Stimulated activated CD4-positive, alpha-beta T cell treated with anti-CD3 and anti-CD28 coated beads, Interleukin-4, amount 100 ng/mL, for 4 hours (primary cell): Measurements from ENCODE around the gene SPRYD4.
"Not testable (repeated sequence)": the region's sequence is repeated elsewhere in the genome, so short reads cannot be mapped to it uniquely, and the experiment has no call there.

Experiments
- DNase-seq, 2 experiments: peaks; one replicate each; pipeline ENCODE4 v3.0.0-alpha.2; 2020

The SPRYD4 gene

DNA sequence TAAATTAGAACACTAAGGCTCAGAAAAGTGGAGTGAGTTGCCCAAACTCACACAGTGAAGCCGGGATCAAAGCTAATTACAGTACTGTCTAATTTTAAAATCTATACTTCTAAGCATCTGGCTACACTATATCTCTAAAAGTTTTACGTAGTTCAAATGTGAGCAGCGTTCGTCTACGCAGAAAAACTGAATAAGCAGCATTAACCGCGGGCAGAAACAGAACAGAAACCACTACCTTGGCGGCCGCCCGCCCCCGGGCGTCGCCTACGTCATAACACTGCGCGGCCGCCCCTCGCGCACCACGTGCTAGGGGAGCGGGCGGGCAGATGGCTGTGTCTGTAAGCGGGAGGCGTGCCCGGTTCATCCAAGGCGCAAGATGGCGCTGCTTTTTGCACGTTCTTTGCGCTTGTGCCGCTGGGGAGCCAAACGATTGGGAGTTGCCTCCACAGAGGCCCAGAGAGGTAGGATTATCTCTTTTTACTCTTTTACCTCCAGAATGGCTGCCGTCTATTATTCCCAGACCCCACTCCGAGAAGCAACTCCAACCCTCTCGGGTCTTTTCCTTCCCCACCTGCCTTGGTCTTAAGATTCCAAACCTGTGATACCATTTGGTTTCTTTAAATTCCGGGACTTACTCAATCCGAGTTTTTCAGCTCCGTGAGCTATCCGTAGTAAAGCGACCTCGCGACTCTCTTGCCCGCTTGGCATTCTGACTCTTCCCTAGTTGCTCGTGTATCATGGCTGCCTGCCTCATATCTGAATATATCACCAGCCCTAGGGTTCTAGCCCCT lies at the start of gene SPRYD4:
SPRYD4 (plus strand) TSS at position 363 of the 791 bp plus-strand sequence; CDS start at position 377, 14 bp downstream.
- DNase-seq, result peak; percentile 90 to 94

DNA sequence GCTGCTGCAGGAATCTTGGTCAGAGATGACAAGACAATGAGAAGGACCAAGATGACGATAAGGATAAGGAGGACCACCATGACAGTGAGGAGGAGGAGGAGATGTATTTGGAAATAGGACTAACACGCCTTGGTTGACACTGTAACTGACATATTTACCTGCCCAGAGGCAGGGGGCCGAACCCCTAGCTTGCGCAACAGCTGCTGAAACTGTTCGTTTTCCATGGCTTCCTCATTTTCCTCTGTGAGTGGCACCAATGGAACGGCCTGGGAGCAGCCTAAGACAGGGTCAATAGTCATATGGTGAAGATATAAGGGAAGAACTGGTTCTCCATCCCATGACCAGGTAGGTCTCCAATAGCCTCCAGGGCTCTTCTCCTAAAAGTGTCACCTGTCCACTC lies 48.0 kb upstream of the SPRYD4 start:
- no peak for DNase-seq

DNA sequence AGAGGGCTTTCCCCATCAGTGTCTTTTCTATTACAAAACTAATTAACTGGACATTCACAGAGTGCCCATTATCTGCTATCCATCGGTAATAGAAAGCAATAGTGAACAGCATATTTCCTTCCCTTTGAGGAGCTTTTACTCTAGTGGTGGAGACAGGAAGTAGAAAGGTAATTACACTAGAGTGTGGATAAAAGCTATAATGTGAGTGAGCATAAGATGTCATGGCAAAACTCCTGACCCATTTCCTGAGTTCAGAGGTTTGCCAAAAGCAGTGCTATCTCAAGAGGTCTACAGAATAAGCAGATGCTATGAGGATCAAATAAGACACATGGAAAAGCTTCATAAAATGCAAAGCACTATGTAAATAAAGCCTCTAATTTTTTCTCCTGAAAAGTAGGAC lies 43.2 kb upstream of the SPRYD4 start:
- no peak for DNase-seq

DNA sequence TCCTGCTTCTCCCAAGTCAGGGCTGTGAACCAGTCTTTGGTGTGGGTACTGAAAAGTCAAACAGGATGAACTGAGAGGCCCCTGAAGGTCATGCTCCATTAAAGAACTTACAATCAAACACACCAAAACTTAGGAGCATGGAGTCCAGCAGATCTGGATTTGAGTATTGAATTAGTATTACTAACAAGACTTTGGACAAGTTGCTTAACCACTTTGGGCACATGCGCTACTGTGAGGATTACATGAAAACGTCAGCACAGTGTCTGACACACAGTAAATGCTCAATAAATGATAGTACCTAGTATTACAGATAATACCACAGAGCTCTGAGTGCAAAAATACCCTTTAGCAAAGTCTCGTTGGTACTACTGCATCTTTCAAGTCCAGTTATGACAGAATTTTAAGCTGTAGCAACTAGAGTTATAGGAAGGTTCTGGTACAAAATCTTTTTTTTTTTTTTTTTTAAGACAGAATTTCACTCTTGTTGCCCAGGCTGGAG lies 42.4 kb upstream of the SPRYD4 start:
- no peak for DNase-seq

DNA sequence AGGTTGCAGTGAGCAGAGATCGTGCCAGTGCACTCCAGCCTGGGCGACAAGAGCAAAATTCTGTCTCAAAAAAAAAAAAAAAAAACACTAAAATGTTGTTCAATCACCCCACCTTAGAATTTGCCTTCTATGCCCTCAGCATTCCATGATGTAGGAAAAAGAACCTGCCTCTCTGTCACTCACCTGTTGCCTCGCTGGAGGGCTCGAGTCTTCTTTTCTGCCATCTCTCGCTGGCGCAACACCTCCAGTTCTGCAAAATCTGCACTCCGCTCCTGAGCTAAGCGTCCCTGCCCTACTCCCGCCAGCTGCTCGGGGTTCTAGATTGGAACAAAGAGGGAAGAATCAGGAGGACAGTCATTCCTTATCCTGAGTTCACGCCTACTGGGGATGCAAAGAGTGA lies 37.1 kb upstream of the SPRYD4 start:
- no peak for DNase-seq

DNA sequence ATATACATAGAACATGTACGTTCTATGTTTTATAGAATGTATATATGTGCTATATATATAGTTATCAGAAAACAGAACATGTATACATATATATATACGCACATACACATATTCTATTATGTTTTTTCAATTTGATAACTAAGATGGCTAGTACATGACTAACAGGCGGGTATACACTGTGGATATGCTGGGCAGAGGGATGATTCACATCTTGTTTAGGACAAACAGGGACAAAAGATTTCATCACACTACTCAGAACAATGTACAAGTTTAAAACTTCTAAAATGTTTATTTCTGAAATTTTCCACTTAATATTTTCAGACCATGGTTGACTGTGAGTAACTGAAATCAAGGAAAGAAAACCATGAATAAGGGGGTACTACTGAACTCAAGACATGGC lies 36.5 kb upstream of the SPRYD4 start:
- DNase-seq, result no peak

DNA sequence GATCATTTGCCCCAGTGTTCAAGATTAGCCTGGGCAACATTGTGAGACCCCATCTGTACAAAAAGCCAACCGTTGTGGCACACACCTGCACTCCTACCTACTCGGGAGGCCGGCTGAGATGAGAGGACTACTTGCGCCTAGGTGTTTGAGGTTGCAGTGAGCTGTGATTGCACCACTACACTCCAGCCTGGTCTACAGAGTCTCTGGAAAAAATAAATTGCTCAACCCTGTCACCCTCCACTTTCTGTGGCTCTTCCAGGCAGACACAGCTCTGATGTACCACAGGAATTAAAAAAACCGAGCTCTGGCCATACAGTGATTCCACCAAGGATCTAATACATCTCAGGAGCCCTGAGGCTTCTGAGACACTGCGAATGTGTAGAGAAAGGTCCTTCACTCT lies 33.5 kb upstream of the SPRYD4 start:
- no peak for DNase-seq

DNA sequence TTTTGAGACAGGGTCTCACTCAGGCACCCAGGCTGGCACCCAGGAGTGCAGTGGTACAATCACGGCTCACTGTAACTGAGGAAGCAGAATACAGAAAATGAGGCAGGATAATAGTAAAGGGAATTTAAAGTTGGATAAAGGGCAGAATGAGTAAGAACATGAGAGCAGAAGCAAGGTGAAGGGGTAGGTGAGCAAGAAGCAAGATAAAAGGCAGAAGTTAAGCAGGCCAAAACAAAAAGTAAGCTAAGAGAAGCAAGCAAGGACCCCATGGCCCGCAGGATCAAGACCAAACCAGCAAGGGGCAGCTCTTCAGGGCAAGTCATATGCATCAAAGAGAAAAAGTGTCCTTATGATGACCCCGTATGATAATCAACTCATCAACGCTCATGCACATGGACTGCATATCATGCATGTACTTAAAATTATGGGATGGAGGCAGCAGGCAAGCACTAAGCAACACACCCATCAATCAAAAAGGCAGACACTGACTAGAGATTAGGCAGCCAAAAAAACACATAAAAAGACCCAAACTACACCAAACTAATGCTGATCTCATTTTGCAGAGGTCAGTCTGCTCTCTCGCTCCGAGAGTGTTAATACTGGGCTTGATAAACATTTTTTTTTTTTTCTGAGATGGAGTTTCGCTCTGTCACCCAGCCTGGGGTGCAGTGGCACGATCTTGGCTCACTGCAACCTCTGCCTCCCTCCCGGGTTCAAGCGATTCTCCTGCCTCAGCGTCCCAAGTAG lies 30.8 kb upstream of the SPRYD4 start:
- DNase-seq, result no peak

DNA sequence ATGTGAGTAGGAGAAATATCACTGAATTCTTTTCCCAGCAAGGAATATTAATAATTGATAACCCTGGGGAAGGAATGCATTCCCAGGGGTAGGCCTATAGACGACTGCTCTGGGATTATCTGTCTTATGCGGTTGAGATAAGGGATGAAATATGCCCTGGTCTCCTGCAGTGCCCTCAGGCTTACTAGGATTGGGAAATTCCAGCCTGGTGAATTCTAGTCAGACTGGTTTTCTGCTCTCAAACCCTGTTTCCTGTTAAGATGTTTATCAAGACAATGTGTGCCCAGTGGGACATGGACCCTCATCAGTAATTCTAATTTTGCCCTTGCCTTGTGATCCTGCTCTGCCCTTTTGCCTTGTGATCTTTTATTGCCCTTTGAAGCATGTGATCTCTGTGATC lies 25.2 kb upstream of the SPRYD4 start:
- not testable (repeated sequence) for DNase-seq

DNA sequence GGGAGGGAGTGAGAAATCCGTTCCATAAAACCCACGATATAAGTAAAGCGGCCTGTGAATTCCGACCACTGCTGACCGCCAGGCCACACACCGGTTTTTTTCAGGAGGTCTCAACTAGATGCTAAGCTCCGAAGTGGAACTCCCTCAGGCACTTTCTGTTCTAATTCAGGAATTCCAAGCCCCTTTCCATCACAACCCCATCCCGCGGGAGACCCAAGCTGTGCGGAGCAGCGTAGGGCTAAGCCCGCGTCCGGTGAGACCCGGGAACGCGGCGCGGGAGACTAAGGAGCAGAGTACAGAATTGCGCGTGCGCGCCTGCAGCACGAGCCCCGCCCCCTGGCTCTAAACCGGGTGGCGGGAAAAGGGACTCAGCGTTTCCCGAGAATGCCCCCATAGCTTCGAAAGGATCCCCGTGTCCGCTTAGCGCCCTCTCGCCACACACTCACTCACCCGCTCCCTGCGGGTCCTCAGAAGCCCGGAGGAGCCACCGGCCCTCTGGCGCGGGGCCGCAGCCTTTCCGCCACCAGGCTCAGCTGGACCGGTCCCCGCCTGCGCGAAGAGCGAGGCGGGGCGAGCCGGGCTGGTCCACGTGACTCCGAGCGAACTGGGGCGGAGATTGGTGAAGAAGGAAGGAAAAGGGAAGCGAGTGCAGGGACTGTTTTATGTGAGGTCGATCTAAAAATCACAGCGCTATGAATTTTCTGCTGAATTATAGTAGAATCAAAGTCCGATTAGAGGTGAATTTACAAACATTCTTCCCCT lies 19.3 kb upstream of the SPRYD4 start, which contains the start of gene TIMELESS:
TIMELESS (minus strand) TSS at position 567 of the 762 bp plus-strand sequence. CDS start 15,256 bp downstream, outside the sequence.
- DNase-seq, result peak; percentile 77 to 83

DNA sequence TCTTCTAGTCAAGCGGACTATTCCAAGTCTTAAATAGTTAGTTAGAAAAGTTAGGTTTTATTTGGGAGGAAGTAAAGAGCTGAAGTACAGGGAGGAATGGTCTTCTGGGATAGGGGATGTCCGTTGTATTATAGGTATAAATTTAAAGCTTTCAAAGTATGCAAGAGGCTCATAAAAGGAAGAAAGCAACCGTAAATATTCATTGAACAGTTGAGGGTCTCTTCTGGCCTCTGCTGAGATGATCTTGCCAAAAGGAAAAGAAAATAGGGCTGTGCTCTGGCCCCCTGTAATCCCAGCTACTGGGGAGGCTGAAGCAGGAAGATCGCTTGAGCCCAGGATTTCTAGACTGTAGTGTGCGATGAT lies 18.8 kb upstream of the SPRYD4 start:
- DNase-seq, result no peak

DNA sequence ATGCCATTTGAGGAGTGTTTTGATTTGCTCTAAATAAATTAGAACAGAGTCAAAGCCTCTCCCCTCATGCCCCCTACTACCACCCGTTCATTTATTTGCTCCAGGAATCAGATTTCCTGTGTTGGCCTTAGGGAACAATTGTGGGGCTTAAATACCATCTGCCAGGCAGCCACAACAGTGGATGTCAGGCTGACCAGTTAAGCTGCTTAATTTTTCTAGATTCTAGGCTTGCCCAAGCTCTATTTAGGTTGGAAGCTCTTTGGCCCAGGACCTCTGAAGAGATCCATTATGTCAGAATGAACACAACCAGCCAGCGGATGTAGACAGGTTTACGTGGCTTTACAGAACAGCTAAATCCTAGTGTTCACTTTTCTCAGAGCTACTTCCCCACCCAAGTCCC lies 18.1 kb upstream of the SPRYD4 start:
- no peak for DNase-seq

DNA sequence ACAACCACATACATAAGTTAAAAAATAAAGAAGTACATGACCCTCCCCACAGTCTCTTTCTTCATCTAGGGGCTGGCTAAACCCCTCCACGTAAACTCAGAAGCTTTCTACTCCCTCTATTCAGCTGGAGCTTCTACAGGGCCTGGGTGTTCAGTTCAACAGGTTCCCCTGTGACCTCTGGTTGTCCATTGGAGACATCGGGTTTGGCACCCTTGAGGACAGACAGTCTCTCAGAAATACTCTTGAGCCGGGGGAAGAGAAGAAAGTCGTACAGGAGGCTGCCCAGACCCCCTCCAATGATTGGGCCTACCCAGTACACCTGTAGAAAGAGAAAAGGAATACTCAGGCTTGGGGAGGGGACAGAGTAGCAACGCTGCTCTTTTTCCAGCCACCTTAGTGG lies 17.2 kb upstream of the SPRYD4 start:
- DNase-seq, result no peak

DNA sequence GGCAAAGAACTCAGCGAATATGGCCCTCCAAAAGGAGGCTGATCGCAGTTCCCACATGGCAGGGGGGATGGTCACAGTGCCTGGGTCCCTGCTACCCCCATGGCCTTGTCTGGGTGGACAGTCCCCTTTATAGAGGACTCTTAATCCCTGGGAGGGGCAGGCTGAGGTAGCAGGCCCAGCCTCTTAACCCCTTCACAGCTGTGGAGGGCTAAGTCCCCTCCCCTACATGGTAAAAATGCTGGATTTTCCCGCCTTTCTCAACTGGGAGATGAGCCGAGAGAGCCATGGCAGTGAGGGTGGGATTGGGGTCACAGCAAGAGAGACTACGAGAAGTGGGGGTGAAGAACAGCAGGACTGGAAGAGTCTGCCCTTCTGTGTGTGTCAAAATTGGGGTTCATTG lies 13.8 kb upstream of the SPRYD4 start, which contains the start of gene MIP:
MIP (minus strand) TSS at position 101 of the 400 bp plus-strand sequence; CDS start at position 57, 44 bp downstream.
- no peak for DNase-seq

DNA sequence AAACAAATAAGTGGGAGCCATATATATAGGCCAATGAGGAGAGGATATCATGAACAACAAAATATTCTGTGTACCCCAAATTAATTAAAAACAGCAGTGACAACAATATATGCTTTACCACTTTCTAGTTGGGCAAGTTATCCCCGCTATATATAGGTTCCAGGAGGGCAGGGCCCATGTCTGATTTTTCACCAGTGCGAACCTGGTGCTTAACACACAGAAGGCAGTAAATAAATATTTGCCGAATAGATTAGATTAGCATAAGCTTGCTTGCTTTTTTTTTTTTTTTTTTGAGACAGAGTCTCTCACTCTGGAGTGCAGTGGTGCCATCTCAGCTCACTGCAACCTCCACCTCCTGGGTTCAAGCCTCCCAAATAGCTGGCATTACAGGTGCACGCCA lies 10.6 kb upstream of the SPRYD4 start:
- no peak for DNase-seq

DNA sequence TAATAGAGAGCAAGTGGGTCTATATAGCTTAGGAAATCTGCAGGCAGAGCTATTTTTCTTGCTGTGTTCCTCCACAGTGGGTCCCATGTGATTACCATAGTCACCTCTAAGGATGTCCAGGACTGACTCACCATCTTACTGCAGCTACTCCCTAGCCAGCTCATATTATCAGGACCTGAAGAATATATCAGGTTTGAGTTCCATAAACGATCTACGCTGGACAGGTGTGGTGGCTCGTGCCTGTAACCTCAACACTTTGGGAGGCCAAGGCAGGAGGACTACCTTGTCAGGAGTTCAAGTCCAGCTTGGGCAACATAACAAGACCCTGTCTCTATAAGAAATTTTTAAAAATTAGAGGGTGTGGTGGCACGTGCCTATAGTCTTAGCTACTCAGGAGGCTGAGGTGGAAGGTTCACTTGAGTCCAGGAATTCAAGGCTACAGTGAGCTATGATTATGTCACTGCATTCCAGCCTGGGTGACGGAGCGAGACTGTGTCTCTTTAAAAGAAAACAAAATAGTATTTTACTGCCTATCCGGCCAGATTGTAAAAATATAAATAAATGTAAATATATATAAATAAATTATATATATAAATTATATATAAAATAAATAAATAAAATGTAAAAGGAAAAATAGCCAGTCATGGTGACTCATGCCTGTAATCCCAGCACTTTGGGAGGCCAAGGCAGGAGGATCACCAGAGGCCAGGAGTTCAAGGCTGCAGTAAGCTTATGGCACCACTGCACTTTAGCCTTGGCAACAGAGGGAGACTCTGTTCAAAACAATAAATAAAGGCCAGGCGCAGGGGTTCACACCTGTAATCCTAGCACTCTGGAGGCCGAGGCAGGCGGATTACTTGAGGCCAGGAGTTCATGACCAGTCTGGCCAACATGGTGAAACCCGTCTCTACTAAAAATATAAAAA lies 6.9 kb upstream of the SPRYD4 start:
- no peak for DNase-seq

DNA sequence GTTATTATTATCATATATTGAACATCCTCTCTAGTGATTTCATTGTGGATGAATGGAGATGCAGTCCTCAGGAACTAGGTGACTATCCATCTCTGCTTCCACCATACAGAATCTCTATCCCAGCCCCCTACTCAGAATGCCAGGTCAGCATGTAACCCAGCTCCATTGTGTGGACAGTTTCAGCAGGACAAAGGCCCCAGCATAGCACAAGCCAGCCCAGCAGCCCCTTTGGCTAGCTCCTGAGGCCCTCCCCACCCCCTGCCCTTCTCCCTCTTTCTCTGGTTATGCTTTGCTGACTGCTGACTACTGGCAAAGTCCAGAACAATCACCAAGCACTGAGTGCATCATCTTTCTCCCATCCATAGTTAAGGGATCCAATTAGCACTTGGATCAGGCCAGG lies 5.8 kb upstream of the SPRYD4 start:
- DNase-seq, result no peak

DNA sequence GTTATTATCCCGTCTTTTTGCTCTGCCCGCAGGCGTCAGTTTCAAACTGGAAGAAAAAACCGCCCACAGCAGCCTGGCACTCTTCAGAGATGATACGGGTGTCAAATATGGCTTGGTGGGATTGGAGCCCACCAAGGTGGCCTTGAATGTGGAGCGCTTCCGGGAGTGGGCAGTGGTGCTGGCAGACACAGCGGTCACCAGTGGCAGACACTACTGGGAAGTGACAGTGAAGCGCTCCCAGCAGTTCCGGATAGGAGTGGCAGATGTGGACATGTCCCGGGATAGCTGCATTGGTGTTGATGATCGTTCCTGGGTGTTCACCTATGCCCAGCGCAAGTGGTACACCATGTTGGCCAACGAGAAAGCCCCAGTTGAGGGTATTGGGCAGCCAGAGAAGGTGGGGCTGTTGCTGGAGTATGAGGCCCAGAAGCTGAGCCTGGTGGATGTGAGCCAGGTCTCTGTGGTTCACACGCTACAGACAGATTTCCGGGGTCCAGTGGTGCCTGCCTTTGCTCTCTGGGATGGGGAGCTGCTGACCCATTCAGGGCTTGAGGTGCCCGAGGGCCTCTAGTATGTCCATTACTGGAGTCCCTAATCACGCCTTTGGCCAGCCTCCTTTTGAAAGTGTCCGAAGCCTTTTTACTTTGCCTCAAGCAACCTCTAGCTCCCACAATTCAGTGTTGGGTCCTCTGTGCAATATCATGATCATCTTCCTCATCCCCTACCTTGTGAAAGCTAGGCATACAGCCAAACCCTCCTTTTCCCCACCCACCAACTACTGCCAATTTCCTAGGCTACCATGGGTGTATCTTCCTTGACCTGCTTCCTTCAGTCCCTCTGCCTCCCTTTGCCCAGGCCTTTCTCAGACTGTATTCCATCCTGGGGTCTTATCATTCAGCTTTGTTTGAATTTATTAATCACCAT lies 891 bp downstream of the SPRYD4 start:
- no peak for DNase-seq

DNA sequence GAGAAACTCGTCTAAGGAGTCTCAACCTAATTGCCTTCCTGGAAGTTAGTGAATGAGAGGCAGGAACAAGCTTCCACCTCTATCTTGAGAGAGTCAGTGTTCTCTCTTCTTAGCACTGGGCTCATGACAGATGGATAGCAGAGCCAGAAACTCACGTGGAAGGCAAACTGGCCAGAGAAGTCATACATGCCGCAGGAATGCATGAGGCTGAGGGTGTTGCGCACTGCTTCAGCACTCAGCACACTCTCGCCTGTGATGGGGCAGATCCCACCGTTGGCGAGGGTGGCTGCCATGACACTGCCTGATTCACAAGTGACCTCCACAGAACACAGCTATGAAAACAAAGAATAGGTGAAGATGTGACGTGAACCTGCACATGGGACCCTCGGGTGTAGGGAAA lies 6.0 kb downstream of the SPRYD4 start:
- no peak for DNase-seq

DNA sequence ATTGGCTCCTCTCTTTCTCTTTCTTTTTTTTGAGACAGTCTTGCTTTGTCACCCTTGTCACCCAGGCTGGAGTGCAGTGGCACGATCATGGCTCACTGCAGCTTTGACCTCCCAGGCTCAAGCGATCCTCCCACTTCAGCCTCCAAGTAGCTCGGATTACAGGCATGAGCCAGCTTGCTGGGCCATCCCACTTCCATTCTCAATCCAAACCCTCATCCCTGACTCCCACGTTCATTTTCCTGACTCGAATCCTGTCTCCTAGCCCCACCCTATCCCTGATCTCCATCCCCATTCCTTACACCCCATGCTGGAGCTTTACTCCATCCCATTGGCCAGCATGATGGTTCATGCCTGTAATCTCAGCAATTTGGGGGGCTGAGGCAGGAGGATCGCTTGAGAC lies 7.8 kb downstream of the SPRYD4 start:
- DNase-seq, result no peak

DNA sequence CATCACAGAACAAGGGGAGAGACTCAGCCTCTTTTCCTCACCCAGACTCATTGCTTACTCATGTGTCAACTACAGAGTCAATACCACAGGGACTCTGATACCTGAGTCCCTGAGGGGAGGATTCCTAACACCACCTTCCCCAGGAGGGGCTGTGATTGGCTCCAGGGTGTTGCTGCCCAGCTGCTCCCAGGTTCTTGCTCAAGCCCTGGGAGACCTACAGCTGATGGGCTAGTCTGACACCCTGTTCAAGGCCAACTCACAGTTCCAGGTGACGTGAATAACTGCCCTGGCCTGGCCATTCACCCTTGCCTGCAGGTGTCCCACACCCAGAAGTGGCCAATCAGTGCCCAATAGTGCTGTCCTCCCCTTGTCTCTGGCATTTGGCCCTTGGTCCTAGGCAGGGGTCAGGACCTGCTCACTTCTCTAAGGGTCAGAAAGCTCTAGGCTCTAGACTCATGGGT lies 8.6 kb downstream of the SPRYD4 start:
- DNase-seq, result no peak
